ENCODE results near the gene NAT9.

GRCh38 chr17:74746922-74747321 lies 29.2 kb downstream of the NAT9 start:
- TF ChIP-seq MAX (IDR thresholded peaks at IDR 0.05) (no peak), PBX3 (IDR thresholded peaks at IDR 0.05) (no peak), CEBPB (IDR thresholded peaks at IDR 0.05) (no peak), EP300 (IDR thresholded peaks at IDR 0.05) (no peak), KDM1A (IDR thresholded peaks at IDR 0.05; ENCODE audit: low read depth) (no peak), CTCF (IDR thresholded peaks at IDR 0.05) (no peak), EHMT2 (IDR thresholded peaks at IDR 0.05; ENCODE audit: low read depth) (no peak), ESRRA (IDR thresholded peaks at IDR 0.05; ENCODE audit: borderline replicate concordance, low read length) (no peak), BHLHE40 (IDR thresholded peaks at IDR 0.05; ENCODE audit: low read depth, low read length) (no peak)

Measured in A549 (cell line).